Stimulated activated CD8-positive, alpha-beta memory T cell treated with anti-CD3 and anti-CD28 coated beads, Interleukin-12 subunit alpha, Interleukin-12 subunit beta, amount 100 ng/mL, for 24 hours (primary cell): ENCODE data around the gene LPO.

Experiments
- DNase-seq: peaks from one replicate; pipeline ENCODE4 v3.0.0-alpha.2; 2020; ENCODE audit errors: extremely low read depth

LPO gene

GRCh38 chr17:58303971-58304749 lies 65.8 kb downstream of the LPO start:
- DNase-seq, result no peak

GRCh38 chr17:58304750-58305486 lies 66.5 kb downstream of the LPO start:
- no peak for DNase-seq

GRCh38 chr17:58305626-58306025 lies 67.2 kb downstream of the LPO start:
- DNase-seq, result no peak

- DNase-seq, result no peak
Observed at GRCh38 chr17:58306131-58306951, 68.0 kb downstream of the LPO start.

GRCh38 chr17:58307468-58308172 lies 69.2 kb downstream of the LPO start:
- no peak for DNase-seq

- no peak for DNase-seq
Observed at GRCh38 chr17:58308173-58308984, 70.0 kb downstream of the LPO start.

GRCh38 chr17:58308985-58309917 lies 70.9 kb downstream of the LPO start:
- no peak for DNase-seq

- DNase-seq, result no peak
Observed at GRCh38 chr17:58309918-58310259, 71.5 kb downstream of the LPO start.

GRCh38 chr17:58310511-58311428 lies 72.4 kb downstream of the LPO start:
- no peak for DNase-seq

GRCh38 chr17:58311429-58311894 lies 73.1 kb downstream of the LPO start:
- DNase-seq, result no peak

- no peak for DNase-seq
Observed at GRCh38 chr17:58312021-58312630, 73.7 kb downstream of the LPO start.

GRCh38 chr17:58312829-58313228 lies 74.4 kb downstream of the LPO start:
- no peak for DNase-seq

- DNase-seq, result no peak
Observed at GRCh38 chr17:58313815-58314705, 75.7 kb downstream of the LPO start.

GRCh38 chr17:58314706-58315015 lies 76.3 kb downstream of the LPO start:
- no peak for DNase-seq

GRCh38 chr17:58315281-58315711 lies 76.9 kb downstream of the LPO start:
- DNase-seq, result no peak

GRCh38 chr17:58315750-58316149 lies 77.4 kb downstream of the LPO start:
- DNase-seq, result no peak

- no peak for DNase-seq
Observed at GRCh38 chr17:58316260-58316960, 78.0 kb downstream of the LPO start.
